ENCODE data around the gene TCEA3. TPM values are rescaled to one million over a fixed set of nuclear protein-coding genes. Genes with fewer than 3 reads are reported as not detected.

TCEA3 gene
- total and polyA plus RNA-seq, 9 donors, result 42.0 to 153 (median 73.8) TPM

GRCh38 chr1:23394684-23395083, 29.9 kb downstream of the TCEA3 start:
- intact Hi-C loops (cut with DNase I), result no loop called here
- TF ChIP-seq POLR2A (IDR thresholded peaks at IDR 0.05), result peak; percentile 52
- TF ChIP-seq EP300 (IDR thresholded peaks at IDR 0.05), result peak; percentile 93
- peak in 1 of 3 donors; percentile 10 for TF ChIP-seq CTCF (IDR thresholded peaks at IDR 0.05)
- no peaks in the 10 kb centered on the region for H3K27me3 ChIP-seq
- H3K36me3 ChIP-seq, result no peaks in the 10 kb centered on the region
- no peak overlapping the region for H3K4me3 ChIP-seq
- H3K4me1 ChIP-seq (ENCODE audit: insufficient read depth), result peaks cover 19% of the 10 kb centered on the region
- 2 to 8% (median 7%) methylated on average over 7 of the region's 7 CpGs for WGBS, 3 donors
- peak overlapping the region; percentile 35 to 95 for H3K27ac ChIP-seq
- H3K9me3 ChIP-seq, result no peaks in the 10 kb centered on the region
- DNase-seq, result peak; percentile 87 to 96 (median 92)

GRCh38 chr1:23394181-23394580, 30.4 kb downstream of the TCEA3 start:
- peak in 2 of 5 donors; percentile 46 to 64 for DNase-seq
- Histone ChIP-seq H3K27ac (peak overlapping the region; percentile 35 to 95), H3K4me1 (ENCODE audit: insufficient read depth) (peaks cover 19% of the 10 kb centered on the region), H3K27me3 (no peaks in the 10 kb centered on the region), H3K9me3 (no peaks in the 10 kb centered on the region), H3K4me3 (no peak overlapping the region), H3K36me3 (no peaks in the 10 kb centered on the region)
- TF ChIP-seq EP300 (IDR thresholded peaks at IDR 0.05) (no peak), CTCF (IDR thresholded peaks at IDR 0.05) (no peak), POLR2A (IDR thresholded peaks at IDR 0.05) (no peak)
- WGBS, 3 donors, result 12 to 21% (median 18%) methylated on average over 4 of the region's 4 CpGs
- intact Hi-C loops (cut with DNase I), result no loop called here

DNA sequence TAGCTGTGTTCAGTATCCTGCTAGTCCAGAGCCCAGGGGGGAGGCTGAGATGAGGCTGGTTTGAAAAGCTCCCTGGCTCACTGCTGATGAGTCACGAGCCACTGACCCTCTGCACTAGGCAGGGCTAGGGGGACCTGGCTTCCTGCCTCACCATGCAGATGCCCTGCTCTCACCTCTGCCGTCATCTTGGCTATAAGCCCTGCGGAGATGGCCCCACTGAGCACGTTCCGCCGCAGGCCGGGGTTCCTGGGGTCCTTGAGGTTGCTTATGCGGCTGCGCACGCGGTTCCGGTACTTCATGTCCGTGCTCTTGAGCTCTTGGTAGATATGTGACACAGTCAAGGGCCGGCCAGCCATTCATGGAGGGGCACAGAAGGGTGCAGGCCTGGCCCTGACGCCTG, 30.8 kb downstream of the TCEA3 start:
- WGBS, 3 donors, result 23 to 39% (median 25%) methylated on average over 15 of the region's 15 CpGs

GRCh38 chr1:23392125-23392855, 32.3 kb downstream of the TCEA3 start:
- TF ChIP-seq POLR2A (IDR thresholded peaks at IDR 0.05), result no peak
- TF ChIP-seq EP300 (IDR thresholded peaks at IDR 0.05), result no peak
- TF ChIP-seq CTCF (IDR thresholded peaks at IDR 0.05), result no peak
- Histone ChIP-seq H3K4me1 (ENCODE audit: insufficient read depth) (peaks cover 23% of the 10 kb centered on the region), H3K36me3 (no peaks in the 10 kb centered on the region), H3K27me3 (no peaks in the 10 kb centered on the region), H3K27ac (no peak overlapping the region), H3K9me3 (no peaks in the 10 kb centered on the region), H3K4me3 (no peak overlapping the region)
- no peak for DNase-seq
- 67 to 84% (median 74%) methylated on average over 2 of the region's 2 CpGs for WGBS, 3 donors
- intact Hi-C loops (cut with DNase I), result no loop called here

More for the DNA sequence above, 30.8 kb downstream of the TCEA3 start:
- Histone ChIP-seq H3K27me3 (no peaks in the 10 kb centered on the region), H3K27ac (peak overlapping the region; percentile 35 to 95), H3K4me1 (ENCODE audit: insufficient read depth) (peaks cover 19% of the 10 kb centered on the region), H3K9me3 (no peaks in the 10 kb centered on the region), H3K36me3 (no peaks in the 10 kb centered on the region), H3K4me3 (no peak overlapping the region)
- TF ChIP-seq EP300 (IDR thresholded peaks at IDR 0.05) (no peak), CTCF (IDR thresholded peaks at IDR 0.05) (no peak), POLR2A (IDR thresholded peaks at IDR 0.05) (no peak)
- peak; percentile 87 to 94 (median 92) for DNase-seq
- intact Hi-C loops (cut with DNase I), result no loop called here

Measured in ovary (tissue), 9 donors.